Measurements from ENCODE around the gene GABRB1.

GABRB1 gene

GRCh38 chr4:47031011-47031678, at the start of gene GABRB1:
TSS of gene GABRB1 (plus strand) at chr4:47031567.
- DNase-seq (ENCODE audit: low spot score), result peak; percentile 80

DNA sequence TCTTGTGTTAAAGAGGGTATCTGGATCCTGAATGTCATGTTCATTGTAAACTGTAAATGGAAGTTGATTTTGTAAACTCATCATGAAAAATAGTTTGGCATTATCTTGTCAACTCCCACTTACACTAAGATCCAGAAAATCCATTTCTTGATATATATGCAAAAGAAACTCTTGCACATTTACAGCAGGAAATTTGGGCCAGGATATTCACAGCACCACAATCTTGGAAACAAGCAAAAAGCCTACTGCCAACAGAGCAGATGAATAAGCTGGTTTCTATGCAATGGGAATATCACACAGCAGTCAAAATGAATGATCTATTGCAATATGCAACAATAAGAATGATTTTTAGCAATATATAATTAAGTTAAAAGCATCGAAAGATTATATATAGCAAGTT, 46.6 kb upstream of the GABRB1 start:
- DNase-seq (ENCODE audit: low spot score), result no peak

- no peak for DNase-seq (ENCODE audit: low spot score)
Observed at GRCh38 chr4:46986922-46987638, 44.3 kb upstream of the GABRB1 start.

GRCh38 chr4:46992338-46992737, 39.0 kb upstream of the GABRB1 start:
- no peak for DNase-seq (ENCODE audit: low spot score)

DNA sequence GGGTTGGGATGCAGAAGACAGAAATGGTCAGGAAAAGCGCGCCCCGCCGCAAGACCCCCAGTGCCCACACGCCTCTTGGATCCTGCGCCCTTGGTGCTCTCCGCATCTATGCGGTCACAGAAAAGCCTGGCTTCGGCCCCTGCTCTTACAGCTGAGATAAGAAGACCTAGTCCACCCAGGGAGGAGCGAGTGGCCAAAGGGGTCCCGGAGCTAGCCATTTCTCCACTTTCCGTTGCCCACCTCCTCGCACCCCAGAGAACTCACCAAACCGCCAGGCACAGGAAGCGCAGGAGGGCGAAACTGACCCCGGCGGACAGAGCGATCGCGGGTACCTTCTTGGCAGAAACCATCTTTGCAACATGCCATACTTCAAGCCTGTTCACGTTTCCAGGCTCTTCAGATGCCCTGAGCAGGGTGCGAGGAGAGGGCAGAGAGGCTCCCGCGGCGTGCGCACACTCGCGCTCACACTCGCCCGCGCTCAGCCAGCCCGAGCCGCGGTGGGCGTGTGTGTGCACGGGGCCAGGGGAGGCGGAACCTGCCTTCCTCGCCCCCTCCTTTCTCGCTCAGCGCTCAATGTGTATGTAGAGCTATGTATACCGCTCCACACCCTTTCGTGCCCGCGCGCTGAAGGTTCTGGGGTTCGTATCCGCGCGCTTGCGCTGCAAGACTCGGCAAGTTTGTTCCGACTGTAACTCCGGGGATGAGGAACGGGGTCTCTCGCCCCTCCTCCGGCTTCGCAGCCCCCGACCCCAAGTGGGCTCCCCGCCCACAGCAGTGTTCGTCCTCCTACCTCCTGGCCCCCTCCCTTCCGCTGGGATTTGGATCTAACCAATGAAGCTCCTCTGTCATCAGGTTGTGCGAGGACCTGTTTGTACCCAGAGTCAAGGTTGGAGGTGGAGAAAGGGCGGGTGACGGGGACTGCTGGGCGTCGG, 38.0 kb upstream of the GABRB1 start, which contains the start of gene GABRA4:
TSS of gene GABRA4 (minus strand) at position 507 of the 932 bp plus-strand sequence. CDS start at position 350, 157 bp downstream.
- peak; percentile 45 for DNase-seq (ENCODE audit: low spot score)

DNA sequence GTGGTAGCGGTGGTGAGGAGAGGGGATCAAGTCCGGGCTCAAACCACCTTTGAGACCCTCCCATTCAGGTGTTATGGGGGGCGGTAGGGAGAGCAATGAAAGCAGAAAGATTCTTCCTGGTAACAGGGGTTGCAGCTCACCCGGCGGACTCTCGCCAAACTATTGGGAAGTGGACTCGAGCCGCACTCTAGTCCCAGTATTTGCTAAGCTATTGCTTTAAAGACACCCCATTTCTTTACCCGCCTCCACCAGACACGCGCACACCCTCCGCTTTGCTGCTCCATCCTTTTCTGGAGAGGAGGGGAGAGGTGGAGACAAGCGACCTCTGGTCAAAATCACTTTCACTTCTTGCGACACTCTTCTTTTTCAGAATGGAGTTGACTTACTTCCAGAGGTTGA, 37.4 kb upstream of the GABRB1 start:
- no peak for DNase-seq (ENCODE audit: low spot score)

- DNase-seq (ENCODE audit: low spot score), result no peak
Observed at GRCh38 chr4:46999566-46999965, 31.8 kb upstream of the GABRB1 start.

DNA sequence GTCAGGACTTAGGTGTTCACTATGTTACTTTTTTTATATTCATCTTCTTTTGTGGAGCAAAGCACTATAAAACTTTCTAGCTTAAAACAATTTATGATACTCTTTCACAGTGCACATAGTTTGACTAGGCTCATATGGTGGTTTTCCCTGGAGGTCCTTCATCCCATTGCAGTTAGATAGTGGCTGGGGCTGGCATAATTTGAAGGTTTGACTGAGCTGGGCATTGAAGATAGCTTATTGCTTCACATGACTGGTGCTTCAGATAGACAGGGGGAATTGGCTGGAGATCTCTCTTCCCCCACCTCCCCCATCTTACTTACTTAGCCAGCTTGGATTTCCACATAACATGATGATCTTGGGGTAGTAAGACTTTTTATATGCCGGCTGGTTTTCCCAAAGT, 31.0 kb upstream of the GABRB1 start:
- DNase-seq (ENCODE audit: low spot score), result no peak

GRCh38 chr4:47002580-47002979, 28.8 kb upstream of the GABRB1 start:
- DNase-seq (ENCODE audit: low spot score), result no peak

- no peak for DNase-seq (ENCODE audit: low spot score)
Observed at GRCh38 chr4:47010347-47010911, 20.9 kb upstream of the GABRB1 start.

- no peak for DNase-seq (ENCODE audit: low spot score)
Observed at GRCh38 chr4:47010912-47011446, 20.4 kb upstream of the GABRB1 start.

DNA sequence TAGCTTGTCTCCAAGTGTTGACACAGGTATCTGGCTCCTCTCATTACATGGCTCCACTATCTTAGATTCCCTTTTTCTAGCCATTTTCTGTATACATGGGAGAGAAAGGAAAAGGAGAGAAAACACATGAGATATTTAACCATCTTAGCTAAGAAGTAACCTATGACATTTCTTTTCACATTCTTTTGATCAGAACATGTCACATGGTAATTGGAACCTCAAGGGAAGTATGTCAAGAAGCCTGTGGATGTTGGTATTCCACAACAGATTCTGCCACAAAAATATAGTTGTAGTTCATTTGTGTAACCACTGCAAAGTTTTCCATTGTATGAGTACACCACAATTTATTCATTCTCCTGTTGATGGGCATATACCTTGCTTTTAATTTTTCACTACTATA, 18.7 kb upstream of the GABRB1 start:
- no peak for DNase-seq (ENCODE audit: low spot score)

GRCh38 chr4:47013373-47013772, 18.0 kb upstream of the GABRB1 start:
- DNase-seq (ENCODE audit: low spot score), result no peak

- DNase-seq (ENCODE audit: low spot score), result no peak
Observed at GRCh38 chr4:47017081-47017480, 14.3 kb upstream of the GABRB1 start.

DNA sequence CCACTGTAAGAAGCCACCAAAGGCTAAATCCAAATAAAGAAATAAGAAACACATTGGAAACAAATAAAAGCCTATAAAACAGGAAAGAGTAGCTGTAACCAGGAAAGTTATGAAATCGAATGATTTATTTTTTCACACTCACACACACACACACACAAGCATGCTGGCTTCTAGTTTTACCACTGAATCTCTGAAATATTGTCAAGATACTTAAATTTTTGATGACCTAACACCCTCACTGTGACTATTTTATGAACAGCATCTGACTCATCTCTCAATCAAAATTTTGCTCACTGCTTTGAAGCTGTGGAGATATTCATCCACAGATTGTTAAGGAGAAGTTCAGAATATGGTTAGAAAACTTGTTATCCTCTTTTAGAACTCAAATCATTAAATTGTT, 13.9 kb upstream of the GABRB1 start:
- no peak for DNase-seq (ENCODE audit: low spot score)

GRCh38 chr4:47031751-47032404, 511 bp downstream of the GABRB1 start:
- peak; percentile 20 for DNase-seq (ENCODE audit: low spot score)

- peak; percentile 88 for DNase-seq (ENCODE audit: low spot score)
Observed at GRCh38 chr4:47032405-47033106, 1.2 kb downstream of the GABRB1 start.

DNA sequence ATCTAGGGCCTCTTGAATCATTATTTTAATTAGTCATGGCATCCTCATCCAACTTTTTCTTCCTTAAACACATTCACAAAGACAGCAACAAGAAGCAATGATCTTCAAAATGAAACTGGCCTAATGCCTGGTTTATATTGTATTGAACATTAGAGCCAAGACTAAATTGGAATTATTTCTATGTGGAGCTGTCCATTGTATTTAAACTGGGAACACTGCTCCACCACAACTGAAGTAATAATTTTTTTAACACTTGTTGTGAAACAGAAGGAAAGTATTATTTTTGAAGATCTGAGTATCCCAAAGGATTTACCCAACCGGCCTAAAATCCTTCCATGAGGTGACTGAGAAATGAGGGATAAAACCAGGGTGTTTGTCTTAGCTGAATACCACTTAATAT, 6.9 kb downstream of the GABRB1 start:
- no peak for DNase-seq (ENCODE audit: low spot score)

GRCh38 chr4:47040828-47041227, 9.5 kb downstream of the GABRB1 start:
- DNase-seq (ENCODE audit: low spot score), result peak; percentile 18

DNA sequence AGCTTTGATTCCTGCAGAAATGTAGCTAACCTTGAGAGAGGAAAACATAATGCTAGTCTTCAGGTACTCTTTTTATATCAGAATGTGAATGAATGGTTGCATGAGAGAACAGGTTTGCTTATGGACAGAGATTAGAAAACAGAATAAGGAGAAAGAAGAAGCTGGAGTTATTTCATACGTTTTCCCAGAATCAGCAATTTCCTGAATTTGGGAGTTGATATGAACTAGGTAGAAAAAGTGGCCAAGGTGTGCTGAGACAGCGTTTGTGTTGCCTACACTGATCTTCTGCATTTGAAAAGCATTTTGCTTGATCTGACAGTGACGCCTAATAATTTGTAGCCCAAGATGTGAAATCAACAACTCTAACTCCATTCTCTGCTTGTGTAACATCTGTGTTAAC, 12.5 kb downstream of the GABRB1 start:
- no peak for DNase-seq (ENCODE audit: low spot score)

GRCh38 chr4:47045261-47045660, 13.9 kb downstream of the GABRB1 start:
- DNase-seq (ENCODE audit: low spot score), result no peak
